Loucy (cell line): Measurements from ENCODE around the gene DTX1.

ENCODE experiments used
- EZH2phosphoT487 ChIP-seq: fragments of 200-600 bp; IDR thresholded peaks from 2 replicates; pipeline ENCODE4 v1.6.1; 2018; ENCODE audit warnings: antibody characterized with exemption, mild to moderate bottlenecking, moderate library complexity, borderline replicate concordance
- TF ChIP-seq, protein P1 (sequence below): fragments of 200-600 bp; sonication (generic); conservative IDR thresholded peaks from 2 replicates; pipeline ENCODE4 v1.5.1; 2014; ENCODE audit warnings: mild to moderate bottlenecking, antibody characterized with exemption, low read length

DNA sequence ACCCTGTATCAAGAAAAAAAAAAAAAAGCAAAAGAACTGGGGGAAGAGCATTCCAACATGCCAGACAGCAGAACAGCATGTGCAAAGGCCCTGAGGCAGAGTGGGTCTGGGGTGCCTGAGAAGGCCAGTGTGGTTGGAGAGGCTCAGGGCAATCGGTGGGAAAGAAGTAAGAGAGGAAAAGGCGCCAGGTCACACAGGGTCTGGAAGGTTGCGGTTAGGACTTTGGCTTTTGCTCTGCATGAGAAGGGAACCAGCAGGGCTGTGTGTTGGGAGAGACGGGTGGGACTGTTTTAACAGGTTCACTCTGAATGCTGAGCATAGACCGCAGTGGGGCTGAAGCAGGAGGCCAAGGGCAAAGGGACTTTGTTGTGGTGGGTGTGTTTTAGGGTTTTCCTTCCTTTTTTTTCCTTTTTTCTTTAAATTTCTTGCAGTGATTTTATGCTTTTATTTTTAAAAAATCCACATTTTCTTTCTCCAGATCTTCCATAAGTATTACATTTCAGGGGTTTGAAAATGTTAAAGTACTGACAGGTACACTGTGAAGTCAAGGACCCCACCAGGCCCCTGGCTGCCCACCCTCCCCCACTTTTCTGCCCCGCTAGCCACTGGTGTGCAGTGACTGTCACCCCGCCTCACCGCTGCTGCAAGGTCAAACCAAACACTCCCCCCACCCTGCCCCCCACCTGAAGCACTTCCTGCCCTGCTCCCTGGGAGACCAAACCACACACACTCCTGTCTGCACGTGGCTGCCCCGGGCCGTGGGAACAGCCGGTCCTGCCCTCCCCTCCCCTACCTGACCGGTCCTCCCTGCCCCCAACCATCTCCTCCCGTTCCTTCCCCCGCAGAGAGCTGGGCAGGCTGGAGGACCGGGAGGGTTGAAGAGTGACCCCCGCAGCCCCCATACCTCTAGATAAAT is 30.0 kb downstream of the DTX1 start:
- TF ChIP-seq, protein P1, sequence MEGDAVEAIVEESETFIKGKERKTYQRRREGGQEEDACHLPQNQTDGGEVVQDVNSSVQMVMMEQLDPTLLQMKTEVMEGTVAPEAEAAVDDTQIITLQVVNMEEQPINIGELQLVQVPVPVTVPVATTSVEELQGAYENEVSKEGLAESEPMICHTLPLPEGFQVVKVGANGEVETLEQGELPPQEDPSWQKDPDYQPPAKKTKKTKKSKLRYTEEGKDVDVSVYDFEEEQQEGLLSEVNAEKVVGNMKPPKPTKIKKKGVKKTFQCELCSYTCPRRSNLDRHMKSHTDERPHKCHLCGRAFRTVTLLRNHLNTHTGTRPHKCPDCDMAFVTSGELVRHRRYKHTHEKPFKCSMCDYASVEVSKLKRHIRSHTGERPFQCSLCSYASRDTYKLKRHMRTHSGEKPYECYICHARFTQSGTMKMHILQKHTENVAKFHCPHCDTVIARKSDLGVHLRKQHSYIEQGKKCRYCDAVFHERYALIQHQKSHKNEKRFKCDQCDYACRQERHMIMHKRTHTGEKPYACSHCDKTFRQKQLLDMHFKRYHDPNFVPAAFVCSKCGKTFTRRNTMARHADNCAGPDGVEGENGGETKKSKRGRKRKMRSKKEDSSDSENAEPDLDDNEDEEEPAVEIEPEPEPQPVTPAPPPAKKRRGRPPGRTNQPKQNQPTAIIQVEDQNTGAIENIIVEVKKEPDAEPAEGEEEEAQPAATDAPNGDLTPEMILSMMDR = no peak
- no peak for TF ChIP-seq EZH2phosphoT487
